A204.1 (cell line): ENCODE measurements around the gene BLACAT1.
"Not testable (repeated sequence)": the region's sequence is repeated elsewhere in the genome, so short reads cannot be mapped to it uniquely, and the experiment has no call there.

Experiments
- FAIRE-seq: peaks from 2 replicates; lab custom pipeline; 2012; peaks lifted over from hg19 to GRCh38; lab: Jason Lieb, UNC

BLACAT1 gene

GRCh38 chr1:205483372-205483771 is 27.5 kb upstream of the BLACAT1 start:
- FAIRE-seq = no peak

GRCh38 chr1:205482587-205482986 is 26.7 kb upstream of the BLACAT1 start:
- not testable (repeated sequence) for FAIRE-seq

GRCh38 chr1:205481629-205482151 is 25.8 kb upstream of the BLACAT1 start:
- FAIRE-seq = no peak

GRCh38 chr1:205481218-205481617 is 25.4 kb upstream of the BLACAT1 start:
- FAIRE-seq = no peak

GRCh38 chr1:205480349-205480985 is 24.6 kb upstream of the BLACAT1 start:
- FAIRE-seq = no peak

- FAIRE-seq = not testable (repeated sequence)
These were observed 23.1 kb upstream of the BLACAT1 start for GRCh38 chr1:205478985-205479384.

- FAIRE-seq = no peak
These were observed 22.0 kb upstream of the BLACAT1 start for GRCh38 chr1:205477759-205478247.

- FAIRE-seq = no peak
These were observed 21.4 kb upstream of the BLACAT1 start for GRCh38 chr1:205477121-205477758.

- FAIRE-seq = no peak
These were observed 20.8 kb upstream of the BLACAT1 start for GRCh38 chr1:205476648-205477047.

- no peak for FAIRE-seq
These were observed 20.0 kb upstream of the BLACAT1 start for GRCh38 chr1:205475855-205476254.

GRCh38 chr1:205474571-205474970 is 18.7 kb upstream of the BLACAT1 start:
- no peak for FAIRE-seq

GRCh38 chr1:205473966-205474365 is 18.1 kb upstream of the BLACAT1 start:
- no peak for FAIRE-seq

- FAIRE-seq = no peak
These were observed 17.6 kb upstream of the BLACAT1 start for GRCh38 chr1:205473475-205473874.

- FAIRE-seq = no peak
These were observed 17.0 kb upstream of the BLACAT1 start for GRCh38 chr1:205472737-205473441.

- no peak for FAIRE-seq
These were observed 14.3 kb upstream of the BLACAT1 start for GRCh38 chr1:205470131-205470530.

- FAIRE-seq = no peak
These were observed 10.9 kb upstream of the BLACAT1 start for GRCh38 chr1:205466595-205467220.

- no peak for FAIRE-seq
These were observed 9.5 kb upstream of the BLACAT1 start for GRCh38 chr1:205465392-205465791.

GRCh38 chr1:205458777-205459566 is 3.1 kb upstream of the BLACAT1 start:
- no peak for FAIRE-seq

GRCh38 chr1:205456868-205457745 is 1.3 kb upstream of the BLACAT1 start:
- FAIRE-seq = no peak

GRCh38 chr1:205456383-205456867 is 580 bp upstream of the BLACAT1 start:
- FAIRE-seq = no peak

GRCh38 chr1:205454903-205455335 is 926 bp downstream of the BLACAT1 start:
- no peak for FAIRE-seq
